SK-N-DZ (cell line): ENCODE measurements around the gene DHDH.
A peak's percentile ranks its signal among the peaks of the same experiment; 100 is the strongest.

Experiments used
- DNase-seq: peaks from one replicate; pipeline ENCODE4 v3.0.0-alpha.2; 2015; ENCODE audit warnings: low spot score

DHDH gene

DNA sequence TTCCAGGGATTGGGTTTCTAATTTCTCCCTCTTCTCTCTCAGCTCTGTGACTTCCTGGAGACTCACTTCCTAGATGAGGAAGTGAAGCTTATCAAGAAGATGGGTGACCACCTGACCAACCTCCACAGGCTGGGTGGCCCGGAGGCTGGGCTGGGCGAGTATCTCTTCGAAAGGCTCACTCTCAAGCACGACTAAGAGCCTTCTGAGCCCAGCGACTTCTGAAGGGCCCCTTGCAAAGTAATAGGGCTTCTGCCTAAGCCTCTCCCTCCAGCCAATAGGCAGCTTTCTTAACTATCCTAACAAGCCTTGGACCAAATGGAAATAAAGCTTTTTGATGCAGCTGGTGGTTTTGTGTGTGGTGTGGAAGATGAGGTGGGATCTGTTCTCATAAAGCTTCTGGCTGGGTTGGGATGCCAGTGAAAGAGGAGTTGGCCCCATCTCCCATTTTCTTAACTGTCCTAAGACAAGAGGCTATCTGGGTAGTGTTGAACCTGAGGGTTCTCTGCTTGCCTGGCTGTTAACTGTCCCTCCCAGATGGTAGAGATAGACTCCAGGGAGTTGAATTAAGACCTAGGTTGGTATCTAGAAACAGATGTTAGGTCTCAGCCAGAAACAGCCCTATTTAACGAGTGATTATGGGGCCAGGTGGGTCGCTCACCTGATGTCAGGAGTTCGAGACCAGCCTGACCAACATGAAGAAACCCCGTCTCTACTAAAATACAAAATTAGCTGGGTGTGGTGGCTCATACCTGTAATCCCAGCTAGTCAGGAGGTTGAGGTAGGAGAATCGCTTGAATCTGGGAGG is 33.2 kb downstream of the DHDH start:
- DNase-seq, result no peak

DNA sequence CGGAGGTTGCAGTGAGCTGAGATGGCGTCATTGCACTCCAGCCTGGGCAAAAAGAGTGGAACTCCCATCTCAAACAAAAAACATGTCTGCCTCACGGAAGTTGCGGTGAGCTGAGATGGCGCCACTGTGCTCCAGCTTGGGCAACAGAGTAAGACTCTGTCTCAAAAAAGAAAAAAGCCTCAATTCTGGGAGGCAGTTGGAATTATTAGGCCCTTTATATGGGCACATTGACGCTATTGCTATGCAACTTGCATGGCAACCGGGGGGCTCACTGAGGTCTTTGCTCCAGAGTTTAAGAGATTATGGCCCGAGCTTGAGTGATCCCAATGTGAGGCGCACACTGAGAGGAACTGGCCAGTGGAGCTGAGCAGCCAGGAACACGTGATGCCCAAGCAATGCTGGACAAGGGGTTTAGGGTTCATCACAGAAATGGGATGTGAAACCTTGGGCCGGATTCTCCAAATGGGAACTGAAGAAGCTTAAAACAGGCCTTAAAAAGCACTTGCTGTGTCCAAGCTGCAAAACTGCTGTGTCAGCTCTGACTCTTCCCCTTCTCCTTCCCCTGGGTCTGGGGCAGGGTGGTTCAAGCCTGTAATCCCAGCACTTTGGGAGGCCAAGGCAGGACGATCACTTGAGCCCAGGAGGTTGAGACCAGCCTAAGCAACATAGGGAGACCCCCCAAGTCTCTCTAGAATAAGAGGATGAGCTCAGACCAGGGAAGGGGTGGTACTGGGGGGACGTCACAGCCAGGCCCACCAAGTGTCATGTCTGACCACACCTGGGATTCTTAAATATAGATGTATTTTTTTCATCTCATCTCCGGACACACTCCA is 34.1 kb downstream of the DHDH start:
- DNase-seq, result no peak

DNA sequence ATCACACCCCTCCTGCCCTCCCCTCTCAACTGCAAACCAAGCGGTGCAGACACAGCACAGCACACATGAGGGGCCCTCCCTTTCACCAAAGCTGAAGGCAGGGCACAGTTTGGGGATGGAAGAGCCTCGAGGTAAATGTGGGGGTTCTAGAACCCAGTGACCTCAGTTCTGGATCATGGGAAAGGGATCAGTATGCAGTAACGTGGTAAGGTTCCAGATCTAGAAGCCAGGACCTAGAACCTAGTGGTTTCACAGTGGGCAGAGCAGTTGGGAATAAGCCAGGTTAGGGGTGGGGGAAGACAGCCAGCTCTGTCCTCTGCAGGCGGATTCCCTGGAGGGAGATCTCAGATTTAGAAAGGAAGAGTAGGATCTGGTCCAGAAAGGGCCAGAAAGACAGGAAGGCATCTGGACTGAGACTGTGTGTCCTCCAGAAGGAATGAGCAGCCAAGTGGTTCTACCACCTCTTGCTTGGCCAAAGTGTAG is 34.7 kb downstream of the DHDH start:
- DNase-seq, result no peak

DNA sequence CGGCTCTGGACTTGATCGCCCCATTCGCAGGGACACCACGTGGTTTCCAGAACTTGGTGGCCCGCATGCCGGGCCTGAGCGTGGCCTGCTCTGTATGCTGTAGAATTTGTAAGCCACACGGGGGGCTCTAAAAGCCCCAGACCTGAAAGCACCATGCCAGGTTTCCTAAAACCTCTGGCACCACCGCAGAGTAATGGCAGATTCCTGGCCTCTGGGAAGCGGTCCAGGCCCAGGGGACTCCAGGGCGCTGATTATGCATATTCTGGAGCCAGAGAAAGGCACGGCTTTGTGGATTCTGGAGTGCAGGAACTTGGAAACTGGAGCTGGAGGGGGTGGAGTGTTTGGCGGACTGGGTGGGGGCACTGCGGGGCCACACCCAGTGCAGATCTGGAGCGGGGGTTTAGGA is 35.3 kb downstream of the DHDH start:
- DNase-seq, result no peak

GRCh38 chr19:48969276-48970138 is 36.0 kb downstream of the DHDH start:
- no peak for DNase-seq

DNA sequence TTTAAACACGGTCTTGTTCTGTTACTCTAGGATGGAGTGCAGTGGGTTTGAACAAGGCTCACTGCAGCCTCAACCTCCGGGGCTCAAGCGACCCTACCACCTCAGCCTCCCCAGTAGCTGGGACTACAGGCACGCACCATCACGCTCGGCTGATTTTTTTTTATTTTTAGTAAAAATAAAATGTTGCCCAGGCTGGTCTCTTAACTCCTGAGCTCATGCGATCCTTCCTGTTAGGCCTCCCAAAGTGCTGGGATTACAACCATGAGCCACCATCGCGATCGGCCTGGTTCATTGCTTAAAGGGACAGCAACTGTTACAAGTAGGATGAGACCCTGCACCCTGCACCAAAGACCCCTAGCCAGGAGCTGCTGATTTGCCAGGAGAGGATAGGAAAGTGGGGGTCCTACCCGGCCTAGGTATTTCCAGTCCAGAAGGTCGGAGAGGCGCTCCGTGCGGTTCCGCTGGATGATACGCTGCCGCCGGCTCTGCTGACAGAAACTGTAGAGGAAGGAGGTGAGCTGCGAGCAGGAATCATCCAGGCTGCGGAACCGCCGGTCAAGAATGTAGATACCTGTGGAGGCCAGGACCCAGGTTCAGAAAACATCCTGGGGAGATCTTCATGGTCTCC is 36.8 kb downstream of the DHDH start:
- no peak for DNase-seq

GRCh38 chr19:48970923-48971395 is 37.5 kb downstream of the DHDH start:
- DNase-seq, result peak; percentile 28

DNA sequence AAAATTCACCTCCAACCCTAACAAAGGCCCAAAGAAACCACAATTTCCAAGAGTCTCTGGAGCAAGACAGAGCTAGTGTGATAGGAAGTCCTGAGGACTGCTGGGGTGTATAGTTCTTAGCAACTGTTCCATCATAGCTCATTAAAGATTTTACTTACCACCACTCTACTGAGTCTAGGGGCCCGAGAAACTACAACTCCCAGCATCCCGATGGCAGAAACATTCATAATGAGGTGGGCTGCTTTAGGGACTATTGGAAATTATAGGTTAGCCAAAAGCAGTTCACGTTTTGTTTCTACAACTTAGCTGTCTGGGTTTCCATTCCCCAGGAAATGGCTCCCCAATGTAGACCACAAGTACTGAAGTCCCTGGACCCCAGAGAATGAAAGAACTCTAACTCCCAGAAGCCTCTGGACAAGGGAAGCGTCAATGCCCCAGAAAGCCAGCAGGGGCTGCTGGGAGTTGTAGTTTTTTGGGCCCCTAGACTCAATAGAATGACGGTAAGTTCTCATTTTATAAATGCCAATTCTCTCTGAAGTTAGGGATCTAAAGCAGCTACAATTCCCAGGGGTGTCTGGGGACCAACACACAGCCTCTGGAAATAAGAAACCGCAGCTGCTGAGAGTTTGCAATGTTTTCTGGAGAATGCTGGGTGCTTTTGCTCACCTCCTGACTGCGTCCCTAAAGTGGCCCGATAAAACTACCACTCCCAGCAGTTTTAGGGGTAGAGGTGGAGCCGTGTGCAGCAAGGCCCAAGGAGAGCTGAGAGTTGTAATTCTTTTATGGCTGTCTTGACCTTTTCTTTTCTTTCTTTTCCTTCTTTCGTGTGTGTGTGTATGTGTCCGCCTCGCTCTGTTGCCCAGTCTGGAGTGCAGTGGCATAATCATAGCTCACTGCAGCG is 42.7 kb downstream of the DHDH start:
- peak; percentile 32 for DNase-seq

- no peak for DNase-seq
These were observed 43.6 kb downstream of the DHDH start for GRCh38 chr19:48977061-48977460.

DNA sequence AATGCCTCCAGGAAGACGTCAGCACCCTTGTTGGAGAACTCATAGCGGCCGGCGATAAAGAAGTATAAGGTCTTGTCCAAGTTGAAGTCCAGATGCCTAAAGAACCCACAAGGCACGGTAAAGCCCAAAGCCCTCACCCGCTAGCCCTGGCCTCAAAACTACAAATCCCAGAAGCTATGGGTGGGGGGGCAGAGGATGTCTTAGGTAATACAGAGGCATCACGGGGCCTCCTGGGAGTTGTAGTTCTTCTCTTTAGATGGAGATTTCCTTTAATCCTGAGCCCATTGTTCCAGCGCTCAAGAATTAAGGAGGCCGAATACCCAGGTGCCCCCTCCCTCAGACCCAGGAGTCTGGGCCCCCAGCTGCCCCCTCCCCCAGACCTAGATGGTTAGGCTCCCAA is 48.8 kb downstream of the DHDH start:
- no peak for DNase-seq

DNA sequence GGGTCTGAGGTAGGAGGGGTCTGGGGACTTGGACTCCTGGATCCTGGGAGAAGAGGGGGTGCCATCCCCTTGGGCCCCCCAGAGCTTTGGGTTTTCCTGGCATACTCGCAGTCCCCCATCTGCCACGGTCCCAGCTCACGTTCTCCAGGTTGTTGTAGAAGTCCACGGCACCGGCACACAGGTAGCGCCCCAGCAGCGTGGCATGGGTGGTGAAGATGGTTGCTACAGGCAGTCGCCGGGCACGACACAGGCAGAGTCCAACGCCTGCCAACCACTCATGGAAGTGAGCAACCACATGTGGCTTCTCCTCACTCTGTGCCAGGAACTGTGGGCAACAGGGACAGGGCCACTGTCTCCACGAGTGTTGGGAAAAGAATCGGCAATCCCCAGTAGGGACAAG is 52.2 kb downstream of the DHDH start:
- DNase-seq, result no peak

DNA sequence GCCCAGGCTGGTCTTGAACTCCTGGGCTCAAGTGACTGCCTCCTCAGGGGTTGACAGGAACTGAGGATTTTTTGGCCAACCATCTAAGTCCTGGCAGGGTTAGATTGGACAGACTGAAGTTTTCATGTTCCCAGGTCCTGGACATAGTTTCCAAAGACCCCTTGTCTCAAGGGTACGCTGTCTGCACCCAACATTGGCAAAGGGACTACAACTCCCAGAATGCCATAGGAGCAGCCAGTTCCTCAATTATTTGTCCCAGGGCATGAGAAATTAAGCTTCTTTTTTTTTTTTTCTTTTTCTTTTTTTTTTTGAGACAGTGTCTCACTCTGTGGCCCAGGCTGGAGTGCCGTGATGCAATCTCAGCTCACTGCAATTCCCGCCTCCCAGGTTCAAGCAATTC is 52.7 kb downstream of the DHDH start:
- DNase-seq, result no peak

DNA sequence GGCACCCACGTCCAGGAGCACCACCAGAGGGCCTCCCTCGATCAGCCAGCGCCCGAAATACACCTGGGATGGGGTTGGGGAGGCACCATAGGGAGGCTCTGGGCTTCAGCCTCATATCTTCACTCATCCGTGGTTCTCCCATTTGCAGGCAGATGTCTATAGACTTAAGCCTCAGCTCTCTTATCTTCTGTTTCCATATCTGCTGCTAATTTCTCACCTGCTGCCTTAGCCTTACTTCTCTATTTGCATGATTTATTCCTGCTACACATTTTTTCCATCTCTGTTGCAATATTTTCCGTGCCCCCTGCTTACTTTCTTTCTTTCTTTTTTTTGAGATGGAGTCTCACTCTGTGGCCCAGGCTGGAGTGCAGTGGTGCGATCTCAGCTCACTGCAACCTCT is 53.8 kb downstream of the DHDH start:
- no peak for DNase-seq

DNA sequence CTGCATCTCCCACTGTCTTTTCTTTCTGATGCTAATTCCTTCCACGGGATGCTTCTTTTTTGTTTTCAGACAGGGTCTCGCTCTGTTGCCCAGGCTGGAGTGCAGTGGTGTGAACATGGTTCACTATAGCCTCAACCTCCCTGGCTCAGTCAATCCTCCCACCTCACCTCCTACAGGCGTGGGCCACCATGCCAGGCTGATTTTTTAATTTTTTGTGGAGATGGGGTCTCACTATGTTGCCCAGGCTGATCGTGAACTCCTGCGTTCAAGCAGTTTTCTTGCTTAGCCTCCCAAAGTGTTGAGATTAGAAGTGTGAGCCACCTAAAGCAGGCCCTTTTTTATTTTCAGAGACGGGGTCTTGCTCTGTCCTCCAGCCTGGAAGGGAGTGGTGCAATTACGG is 54.8 kb downstream of the DHDH start:
- no peak for DNase-seq

DNA sequence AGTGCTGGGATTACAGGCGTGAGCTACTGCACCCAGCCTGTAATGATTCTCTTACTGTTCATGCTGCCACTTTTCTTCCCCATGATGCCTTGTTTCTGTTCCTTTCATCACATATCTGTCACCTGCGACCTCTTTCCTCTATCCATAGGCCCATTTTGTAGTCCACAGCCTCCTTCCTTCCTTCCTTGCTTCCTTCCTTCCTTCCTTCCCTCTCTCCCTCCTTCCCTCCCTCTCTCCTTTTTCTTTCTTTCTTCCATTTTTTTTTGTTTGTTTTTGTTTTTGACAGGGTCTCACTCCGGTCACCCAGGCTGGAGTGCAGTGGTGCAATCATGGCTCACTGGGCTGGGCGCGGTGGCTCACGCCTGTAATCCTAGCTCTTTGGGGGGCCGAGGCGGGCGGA is 55.4 kb downstream of the DHDH start:
- DNase-seq, result no peak

DNA sequence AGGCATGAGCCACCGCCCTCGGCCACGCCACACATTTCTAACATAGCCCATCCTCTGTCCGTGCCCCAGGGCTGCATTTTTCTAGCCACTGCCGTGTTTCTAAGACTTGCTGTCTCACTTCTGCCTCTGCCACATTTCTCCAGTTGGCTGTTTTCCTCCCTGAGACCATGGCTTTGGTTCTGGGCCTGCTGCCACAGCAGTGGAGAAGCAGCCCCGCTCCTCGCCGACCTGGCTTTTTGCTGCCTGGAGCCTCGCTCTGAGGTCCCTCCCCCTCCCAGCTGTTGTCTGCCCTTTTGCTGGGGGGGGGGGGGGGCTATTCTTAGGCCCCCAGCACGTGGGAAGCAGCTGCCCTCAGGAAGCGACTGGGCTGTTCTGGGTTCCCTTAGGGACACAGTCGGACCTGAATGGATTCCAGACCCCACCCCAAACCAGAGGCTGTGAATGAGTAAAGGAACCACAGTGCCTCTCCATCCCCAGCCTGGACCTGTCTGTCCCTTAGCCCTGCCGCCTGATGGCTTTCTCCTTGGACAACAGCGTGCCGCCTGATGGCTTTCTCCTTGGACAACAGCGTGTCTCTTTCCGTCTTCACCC is 56.3 kb downstream of the DHDH start:
- no peak for DNase-seq

- no peak for DNase-seq
These were observed 56.9 kb downstream of the DHDH start for GRCh38 chr19:48990400-48990799.

- DNase-seq, result no peak
These were observed 57.6 kb downstream of the DHDH start for GRCh38 chr19:48991011-48991609.

GRCh38 chr19:48991873-48992580 is 58.5 kb downstream of the DHDH start:
- peak; percentile 31 for DNase-seq
